HG03520 (cell line): ENCODE data around the gene LAMTOR4.

Source experiments
- ATAC-seq: cut with Tn5 transposase; IDR thresholded peaks from one replicate; pipeline ENCODE4 v1.9.1; 2021; ENCODE audit warnings: mild to moderate bottlenecking, moderate library complexity; ENCODE audit not compliant: unreplicated experiment

Gene LAMTOR4

DNA sequence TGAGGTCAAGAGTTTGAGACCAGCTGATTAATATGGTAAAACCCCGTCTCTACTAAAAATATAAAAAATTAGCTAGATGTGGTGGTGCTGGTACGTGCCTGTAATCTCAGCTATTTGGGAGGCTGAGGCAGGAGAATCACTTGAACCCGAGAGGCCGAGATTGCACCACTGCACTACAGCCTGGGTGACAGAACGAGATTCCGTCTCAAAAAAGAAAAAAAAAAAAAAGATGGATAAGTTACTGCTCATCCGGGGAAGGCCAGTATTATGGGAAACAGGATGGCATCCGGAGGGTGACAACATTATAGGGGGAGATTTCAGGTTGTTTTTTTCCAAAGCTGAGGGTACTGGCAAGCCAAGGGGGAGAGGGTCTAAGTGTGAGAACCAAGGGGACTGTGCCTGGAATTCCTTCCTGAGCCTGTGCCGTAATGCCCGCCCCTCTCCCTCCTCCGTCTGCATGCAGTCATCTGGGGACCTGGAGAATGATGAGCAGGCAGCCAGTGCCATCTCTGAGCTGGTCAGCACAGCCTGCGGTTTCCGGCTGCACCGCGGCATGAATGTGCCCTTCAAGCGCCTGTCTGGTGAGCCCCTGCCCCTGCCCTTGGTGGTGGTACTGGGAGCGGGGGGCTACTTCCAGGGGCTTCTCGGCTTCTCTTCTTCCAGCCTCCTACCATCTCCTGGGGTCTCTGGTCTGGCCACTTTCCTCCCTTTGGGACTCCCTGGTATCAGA, 4.4 kb downstream of the LAMTOR4 start:
- ATAC-seq, result no peak

DNA sequence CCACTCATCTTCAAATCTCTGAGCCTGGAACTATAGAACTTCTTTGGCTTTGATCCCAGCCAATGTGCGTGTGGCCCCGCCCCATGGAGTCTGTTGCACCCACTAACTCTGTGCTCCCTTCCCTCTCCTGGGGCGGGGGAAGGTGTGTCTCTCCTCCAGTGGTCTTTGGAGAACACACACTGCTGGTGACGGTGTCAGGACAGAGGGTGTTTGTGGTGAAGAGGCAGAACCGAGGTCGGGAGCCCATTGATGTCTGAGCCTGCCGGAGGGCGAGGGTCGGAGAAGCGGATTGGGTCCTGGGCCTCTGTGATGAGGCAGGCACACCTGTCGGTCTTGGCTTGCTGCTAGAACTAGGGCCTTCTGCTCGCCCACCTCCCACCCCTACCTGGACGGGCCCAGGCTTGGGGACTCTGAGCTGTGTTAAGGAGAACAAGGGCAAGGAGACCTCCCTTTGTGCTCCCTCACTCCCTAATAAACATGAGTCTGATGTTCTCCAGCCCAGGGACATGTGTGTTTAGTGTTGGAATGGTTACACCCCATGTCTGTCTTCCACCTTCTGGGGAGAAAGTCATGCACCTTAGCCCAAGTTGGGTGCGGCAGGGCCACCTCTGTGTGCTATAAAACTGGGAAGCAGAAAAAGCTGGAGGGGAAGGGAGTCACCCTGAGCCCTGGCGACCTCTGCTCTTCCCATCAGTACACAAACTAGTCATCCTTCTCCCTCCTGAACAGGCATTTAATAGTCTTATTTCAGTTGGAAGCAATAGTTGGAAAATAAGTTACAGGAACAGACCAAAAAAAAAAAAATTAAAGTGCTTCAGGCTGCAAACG, 5.2 kb downstream of the LAMTOR4 start:
- ATAC-seq, result no peak

DNA sequence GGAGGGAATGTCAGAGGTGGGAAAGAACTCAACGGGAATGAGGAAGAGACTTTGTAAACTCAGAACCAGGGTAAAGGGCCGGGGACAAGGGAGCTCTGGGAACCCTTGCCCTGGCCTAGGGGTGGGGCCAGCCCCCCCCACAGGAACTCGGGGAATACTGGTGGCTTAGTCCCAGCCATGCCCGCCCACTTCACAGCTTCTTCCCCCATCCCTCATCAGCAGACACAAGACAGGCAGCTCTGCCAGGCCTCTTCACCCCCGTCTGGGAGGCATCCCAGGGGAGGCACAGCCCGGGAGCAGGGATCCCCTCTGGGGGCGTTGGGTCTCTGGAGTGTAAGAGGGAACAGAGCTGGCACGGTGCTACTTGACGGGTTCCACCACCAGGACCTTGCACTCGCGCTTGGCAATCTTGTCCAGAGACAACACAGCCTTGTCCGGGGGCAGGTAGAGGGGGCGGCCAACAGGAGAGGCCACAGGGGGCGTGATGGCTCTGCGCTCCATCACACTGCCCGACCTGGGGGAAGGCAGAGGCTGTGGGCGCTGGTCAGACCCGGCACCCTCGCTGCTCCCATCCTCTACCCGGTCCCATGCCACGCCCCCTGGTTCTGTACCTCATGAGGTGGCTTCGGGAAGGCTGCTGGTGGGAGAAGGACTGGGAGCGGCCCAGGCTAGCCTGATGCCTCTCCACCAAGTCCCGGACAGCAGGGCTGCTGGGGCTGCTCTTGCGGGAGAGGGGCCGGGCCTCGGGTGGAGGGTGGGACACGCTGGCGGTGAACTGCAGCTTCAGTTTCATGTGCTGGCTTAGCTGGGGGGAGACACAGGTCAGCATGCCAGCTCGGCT, 6.2 kb downstream of the LAMTOR4 start:
- no peak for ATAC-seq

DNA sequence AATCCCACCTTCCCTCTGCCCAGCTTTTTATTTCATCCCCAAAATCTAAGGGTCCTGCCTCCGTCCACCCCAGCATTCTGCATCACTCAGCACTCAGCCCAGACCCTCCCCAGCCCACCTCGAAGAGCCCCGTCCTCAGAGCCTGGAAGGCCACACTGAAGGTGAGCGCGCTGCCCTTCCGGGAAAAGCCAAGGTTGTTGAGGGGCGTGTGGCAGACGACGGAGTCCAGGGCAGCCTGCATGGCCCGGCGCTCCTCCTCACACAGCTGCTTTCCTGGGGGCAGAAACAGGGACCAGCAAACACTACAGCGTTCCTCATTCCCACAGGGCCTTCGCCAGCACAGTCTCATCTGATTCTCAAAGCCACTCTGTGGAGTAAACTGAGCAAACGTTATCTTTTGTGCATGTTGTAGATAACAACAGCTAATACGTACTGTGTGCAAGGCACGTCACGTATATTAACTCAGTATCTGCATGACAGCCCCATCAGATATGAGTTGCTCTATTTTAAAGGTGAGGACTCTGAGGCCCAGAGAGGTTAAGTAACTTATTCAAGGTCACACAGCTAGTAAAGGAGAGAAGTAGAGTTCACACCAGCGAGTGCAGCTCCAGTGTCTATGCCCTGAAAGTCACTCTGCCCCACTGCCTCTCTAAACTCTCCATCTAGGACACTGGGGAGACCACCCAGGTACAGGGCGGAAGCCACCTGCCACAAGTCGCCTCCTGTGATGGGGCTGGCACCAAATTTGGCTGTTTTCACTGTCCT, 7.0 kb downstream of the LAMTOR4 start:
- ATAC-seq, result no peak

DNA sequence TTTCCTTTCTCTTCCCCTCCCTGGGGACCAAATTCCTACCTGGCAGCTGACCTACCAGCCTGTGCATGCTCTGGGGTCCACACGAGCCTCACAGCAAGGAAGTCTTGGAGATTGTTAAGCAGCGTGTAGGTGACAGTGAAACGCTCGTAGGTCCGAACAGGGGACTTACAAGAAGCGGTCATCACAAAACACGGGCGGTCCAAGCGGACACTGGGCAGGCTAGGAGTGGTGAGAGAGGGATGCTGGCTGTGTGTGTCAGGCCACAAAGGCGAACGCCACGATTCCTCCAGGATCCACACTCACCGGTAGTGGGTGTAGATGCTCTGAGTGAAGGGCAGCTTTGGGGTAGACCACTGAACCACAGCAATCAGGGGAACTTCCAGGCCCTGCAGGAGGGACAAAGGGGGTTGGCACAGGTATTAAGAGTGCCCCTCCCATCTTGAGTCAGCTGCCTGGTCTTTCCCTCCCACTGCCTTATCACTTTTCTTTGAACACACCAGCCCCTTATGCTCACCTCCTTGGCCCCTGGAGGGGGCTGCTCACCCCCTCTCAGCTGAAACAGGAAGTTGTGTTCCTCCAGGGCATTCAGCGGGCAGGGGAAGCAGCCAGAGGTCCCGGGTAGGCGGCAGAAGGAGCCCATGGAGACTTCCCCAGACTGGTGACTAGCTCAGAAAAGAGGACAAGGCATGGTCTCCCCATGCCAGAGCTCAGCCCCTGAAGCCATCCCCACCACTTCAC, 7.8 kb downstream of the LAMTOR4 start:
- no peak for ATAC-seq

DNA sequence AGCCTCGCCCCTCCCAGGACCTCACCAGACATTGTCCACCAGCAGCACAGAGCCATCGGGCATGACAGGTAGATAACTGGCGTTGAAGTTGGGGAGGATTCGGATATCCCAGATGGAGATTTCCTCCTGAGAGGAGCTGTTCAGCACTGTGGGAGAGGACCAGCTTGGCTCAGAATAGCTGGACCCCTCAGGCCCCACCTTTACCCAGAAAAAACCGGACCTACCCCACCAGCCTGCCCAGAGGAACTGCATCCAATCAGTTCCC, 8.3 kb downstream of the LAMTOR4 start:
- ATAC-seq, result no peak

DNA sequence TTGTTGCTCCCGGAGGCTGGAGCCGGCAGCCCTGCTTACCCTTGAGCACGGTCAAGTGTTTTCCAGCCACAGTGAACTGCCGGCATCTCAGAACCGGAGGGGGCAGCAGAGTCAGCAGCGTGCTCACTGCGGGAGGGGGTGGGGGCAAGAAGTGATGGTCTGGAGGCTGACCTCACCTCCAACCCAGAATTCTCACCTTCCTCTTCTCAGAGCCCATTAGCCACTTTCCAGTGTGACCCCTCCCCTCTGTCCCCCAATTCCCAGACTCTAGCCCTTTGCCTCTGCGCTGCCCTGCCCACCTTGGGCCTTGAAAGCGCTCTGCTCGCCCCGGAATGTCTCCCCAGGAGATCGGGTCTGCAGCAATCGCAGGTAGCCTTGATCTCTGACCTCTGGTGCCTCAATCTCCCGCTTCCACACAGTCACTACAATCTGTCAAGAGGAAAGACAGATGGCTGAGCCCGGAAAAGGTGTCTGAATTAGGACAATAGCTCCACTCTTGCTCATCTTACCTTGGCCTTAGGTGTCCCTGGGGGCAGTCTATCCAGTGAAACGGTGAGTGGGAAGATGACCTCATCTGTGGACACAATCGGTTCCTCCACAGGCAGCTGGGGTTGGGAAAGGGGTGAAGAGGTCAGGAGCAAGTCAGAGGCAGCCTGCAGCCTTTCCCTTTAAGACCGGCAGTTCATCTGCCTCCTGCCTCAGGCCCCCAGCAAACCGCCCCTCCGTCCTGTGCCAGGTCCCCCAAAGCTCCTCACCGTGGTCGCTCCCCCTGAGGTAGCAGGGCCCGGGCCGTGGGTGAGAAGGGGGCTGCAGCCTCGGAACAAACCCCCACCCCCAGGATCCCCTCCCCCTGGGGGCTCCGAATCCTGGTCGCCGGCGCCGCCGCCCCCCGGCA, 8.9 kb downstream of the LAMTOR4 start:
- ATAC-seq, result no peak

DNA sequence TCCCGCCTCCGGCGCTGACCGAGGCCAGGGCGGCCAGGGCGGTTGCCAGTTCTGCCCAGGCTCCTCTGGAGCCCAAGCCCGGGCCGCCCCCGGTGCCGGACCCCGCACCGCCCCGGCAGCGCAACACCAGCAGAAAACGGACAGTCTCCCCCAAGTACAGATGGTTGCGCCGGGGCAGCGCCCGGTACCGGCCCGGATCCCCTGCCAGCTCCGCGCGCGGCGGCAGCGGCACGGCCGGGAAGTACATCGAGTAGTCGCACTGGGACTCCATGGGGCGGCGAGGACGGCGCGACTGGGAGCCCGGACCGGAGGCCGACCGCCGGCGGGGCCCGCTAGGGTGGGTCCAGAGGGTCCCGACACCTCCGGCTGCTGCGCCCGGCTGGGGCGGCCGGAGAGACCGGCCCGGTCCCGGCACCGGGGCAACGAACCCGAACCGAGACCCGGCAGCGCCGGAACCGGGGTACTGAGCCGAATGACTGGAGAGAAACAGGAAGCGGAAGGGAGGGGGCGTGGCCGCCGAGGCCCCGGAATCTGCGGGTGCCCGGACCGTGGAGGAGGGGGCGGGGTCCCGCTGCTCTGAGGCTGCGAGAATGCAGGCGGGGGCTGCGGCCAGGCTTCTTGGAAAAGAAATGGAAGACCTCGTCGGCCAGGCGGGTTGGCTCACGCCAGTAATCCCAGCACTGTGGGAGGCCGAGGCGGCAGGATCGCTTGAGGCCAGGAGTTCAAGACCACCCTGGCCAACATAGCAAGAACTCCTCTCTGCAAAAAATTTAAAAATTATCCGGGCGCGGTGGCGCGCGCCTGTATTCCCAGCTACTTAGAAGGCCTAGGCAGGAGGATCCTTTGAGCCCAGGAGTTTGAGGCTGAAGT, 9.7 kb downstream of the LAMTOR4 start, which contains the start of gene TRAPPC14:
Gene TRAPPC14, minus strand, starts transcription at position 495 of the 870 bp plus-strand sequence. Its CDS starts 224 bp downstream, at position 271.
- peak; percentile 68 for ATAC-seq

DNA sequence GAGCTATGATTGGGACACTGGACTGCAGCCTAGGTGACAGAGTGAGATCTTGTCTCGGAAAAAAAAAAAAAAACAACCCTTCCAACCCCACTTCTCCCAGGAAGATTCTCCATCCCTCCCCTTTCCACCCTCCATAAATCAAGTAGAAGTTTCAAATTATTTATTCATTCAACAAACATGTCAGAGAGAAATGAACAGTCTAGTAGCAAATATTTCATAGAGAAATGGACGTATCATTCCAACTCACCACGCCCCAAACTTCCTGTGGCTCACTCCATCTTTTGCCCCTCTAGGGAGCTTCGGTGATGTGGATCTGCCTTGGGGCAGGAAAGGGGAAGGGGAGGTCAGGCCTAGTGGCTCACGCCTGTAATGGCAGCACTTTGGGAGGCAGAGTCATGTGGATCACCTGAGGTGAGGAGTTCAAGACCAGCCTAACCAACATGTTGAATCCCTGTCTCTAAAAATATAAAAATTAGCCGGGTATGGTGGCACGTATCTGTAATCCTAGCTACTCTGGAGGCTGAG, 10.4 kb downstream of the LAMTOR4 start:
- no peak for ATAC-seq

DNA sequence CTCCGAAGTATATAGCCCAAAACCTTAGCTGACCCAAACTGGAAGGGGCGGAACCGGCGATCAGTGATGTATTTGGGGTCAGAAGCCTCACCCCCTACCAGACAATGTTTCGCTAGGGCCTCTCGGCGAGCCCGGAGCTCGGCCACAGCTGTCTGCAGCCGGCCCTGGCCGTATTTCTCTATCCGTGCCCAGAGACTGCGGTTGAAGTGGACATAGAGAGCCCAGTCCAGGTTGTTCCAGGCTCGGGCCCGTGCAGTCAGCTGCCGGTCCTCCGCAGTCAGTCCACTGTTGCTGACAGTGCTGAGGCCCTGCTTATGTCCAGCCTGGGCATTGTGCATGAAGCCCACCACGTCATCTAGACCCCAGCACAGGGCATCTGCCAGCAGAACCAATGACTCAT, 11.3 kb downstream of the LAMTOR4 start:
- no peak for ATAC-seq

DNA sequence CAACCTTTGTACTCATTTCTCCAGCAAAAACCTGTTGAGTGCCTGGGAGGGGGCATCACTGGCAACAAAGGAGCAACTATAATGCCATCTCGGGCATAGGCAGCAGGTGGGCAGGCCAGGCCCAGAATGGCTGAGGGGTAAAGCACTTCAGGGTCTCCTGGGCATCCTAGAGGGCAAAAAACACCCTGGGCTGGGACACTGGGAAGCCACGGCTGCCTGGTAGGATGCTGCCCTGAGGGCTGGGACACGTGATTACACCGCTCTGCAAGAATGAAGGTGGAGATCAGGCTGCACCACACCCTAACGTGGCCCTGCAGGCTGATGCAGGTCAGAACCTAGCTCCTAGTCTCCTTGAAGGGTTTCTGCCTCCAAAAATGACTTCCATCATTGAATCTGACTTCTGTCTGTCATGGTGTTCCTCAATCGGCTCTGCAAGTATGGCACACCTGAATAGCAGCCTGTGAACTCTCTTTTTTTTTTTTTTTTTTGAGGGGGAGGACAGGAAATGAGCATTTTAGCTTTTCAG, 14.4 kb downstream of the LAMTOR4 start:
- ATAC-seq, result no peak

DNA sequence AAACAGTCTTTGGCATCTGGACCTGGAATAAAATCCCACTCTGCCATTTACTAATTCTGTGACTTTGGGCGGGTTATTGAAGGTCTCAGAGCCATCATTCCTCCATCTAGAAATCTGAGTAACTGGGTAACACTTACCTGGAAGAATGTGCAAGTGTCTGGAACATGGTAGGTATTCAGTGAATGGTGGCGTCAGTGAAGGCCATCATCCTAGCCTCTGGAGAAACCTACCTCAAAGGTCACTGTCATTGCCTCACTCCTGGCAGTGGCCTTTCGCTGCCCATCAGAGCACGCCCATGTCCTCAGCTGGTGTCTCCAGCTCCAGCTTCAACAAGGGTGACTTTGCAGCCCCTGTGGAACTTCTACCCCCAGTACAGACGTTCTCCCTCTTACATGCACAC, 15.2 kb downstream of the LAMTOR4 start:
- ATAC-seq, result no peak

DNA sequence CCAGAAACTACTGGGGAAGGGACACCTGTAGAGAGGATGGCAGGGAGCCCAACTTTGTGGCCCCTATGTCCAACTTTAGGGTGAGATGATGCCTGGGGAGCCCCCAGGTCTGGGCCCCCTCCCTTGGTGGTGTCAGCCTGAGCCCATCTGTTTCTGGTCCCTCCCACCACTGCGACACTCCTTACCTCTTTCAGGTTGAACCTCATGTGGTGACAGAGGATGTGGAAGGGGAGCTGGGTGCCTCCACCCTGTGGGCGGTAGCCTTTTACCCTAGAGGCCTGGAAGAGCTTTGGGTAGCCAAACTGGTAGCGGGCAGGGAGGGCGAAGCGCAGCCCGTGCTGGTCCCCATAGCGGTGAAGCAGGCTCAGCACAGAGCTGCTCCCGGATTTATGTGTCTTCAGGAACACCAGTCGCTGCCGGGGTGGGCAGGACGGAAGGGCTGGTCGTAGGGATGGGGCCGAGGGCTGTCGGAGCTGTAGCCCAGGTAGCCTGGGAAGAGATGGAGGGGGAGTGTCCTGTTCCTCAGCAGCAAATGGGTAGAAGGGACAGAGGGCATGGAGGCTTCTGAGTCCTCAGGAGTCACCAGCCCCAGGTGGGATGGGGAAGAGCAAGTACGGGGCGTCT, 17.7 kb downstream of the LAMTOR4 start:
- ATAC-seq, result no peak

DNA sequence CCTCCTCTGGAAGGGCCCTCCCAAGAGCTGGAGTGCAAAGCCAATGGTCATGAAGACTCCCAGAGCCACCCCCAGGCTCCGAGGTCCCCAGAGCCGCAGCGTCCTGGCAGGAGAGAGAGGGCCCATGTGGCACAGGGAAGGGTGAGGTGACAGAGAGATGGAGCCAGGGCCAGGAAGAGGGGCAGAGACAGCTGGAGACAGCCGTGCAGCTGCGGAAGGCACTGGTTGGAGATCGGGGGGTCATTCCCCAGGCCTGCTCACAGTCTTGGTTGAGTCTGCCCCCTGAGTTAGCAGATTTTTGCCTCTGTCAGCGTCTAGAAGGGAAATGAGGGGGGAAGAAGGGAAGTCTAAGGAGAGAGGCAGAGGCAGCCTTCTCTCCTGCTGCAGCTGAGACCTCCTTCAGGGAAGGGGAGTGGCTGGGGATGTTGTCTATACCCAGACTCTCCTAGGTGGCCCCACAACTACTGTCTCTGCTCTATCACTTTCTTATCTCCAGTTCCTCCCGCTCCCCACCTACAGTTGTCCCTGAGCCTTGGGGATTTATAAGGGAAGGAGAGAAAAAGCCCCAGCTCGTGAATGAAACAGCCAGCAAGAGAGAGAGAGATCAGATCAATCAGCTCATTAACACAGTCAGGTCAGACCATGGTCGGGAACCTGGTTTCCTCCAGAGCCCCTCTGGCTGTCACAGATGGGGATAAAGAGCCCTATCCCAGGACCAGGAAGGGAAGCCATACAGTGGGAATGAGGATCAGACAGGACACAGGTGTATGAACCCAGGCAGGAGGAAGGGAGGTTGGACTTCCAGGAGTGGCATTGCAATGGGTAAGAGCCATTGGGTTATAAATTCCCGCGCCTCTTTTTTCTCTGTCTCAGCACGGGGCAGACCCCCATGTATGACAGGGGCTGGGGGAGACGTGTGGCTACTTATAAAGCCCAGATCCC, 18.5 kb downstream of the LAMTOR4 start:
- ATAC-seq, result no peak

DNA sequence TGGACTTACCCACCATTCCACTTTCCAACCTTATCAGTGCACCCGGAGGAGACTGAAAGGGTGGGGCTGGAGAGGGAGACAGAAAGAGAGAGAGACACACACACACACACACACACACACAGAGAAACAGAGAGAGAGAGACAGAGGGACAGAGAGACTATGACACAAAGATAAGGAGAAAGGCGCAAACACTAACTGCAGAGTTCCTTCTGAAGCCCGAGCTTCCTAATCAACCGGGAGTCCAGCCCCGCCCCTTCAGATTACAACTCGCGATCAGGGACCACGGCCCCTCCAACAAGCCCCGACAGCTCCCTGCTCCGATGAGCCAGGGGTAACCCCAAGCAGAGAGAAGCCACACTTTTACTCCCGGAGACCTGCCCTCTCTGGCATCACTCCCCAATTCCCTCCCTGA, 19.2 kb downstream of the LAMTOR4 start:
- no peak for ATAC-seq
